IPS-NIHi7 (cell line): Measurements from ENCODE around the gene MEPCE.

Experiments used
- DNase-seq: peaks from one replicate; pipeline ENCODE4 v3.0.0; 2012; ENCODE audit warnings: mixed read lengths; ENCODE audit errors: extremely low spot score

The MEPCE gene

GRCh38 chr7:100464210-100464660, 34.6 kb downstream of the MEPCE start, which contains the start of gene SPACDR:
TSS of gene SPACDR (minus strand) at chr7:100464260. CDS start at chr7:100464025, 235 bp downstream.
- no peak for DNase-seq

- DNase-seq = no peak
These were observed 35.2 kb downstream of the MEPCE start for GRCh38 chr7:100464791-100465190.

GRCh38 chr7:100465299-100465698, 35.7 kb downstream of the MEPCE start:
- no peak for DNase-seq

- peak; percentile 90 for DNase-seq
These were observed 36.2 kb downstream of the MEPCE start for GRCh38 chr7:100465702-100466311.

GRCh38 chr7:100466653-100467605, 37.3 kb downstream of the MEPCE start:
- no peak for DNase-seq

- DNase-seq = no peak
These were observed 38.2 kb downstream of the MEPCE start for GRCh38 chr7:100467638-100468373.

- peak; percentile 93 for DNase-seq
These were observed 39.8 kb downstream of the MEPCE start for GRCh38 chr7:100469227-100470044.

- no peak for DNase-seq
These were observed 41.4 kb downstream of the MEPCE start for GRCh38 chr7:100471021-100471420.

- DNase-seq = no peak
These were observed 42.7 kb downstream of the MEPCE start for GRCh38 chr7:100472121-100472851.

GRCh38 chr7:100472854-100473499, 43.3 kb downstream of the MEPCE start:
- no peak for DNase-seq

- DNase-seq = no peak
These were observed 45.9 kb downstream of the MEPCE start for GRCh38 chr7:100475549-100475948.

GRCh38 chr7:100476101-100476780, 46.6 kb downstream of the MEPCE start:
- DNase-seq = no peak

- DNase-seq = no peak
These were observed 47.6 kb downstream of the MEPCE start for GRCh38 chr7:100476903-100477870.

- DNase-seq = no peak
These were observed 48.2 kb downstream of the MEPCE start for GRCh38 chr7:100477871-100478267.

GRCh38 chr7:100478958-100479660, 49.5 kb downstream of the MEPCE start, which contains the start of gene TSC22D4:
TSS of gene TSC22D4 (minus strand) at chr7:100479214. CDS start at chr7:100478038, 1,176 bp downstream.
- peak; percentile 91 for DNase-seq

GRCh38 chr7:100481466-100481865, 51.8 kb downstream of the MEPCE start:
- no peak for DNase-seq

GRCh38 chr7:100482728-100483089, 53.1 kb downstream of the MEPCE start:
- DNase-seq = no peak
